Panc1 (cell line): Measurements from ENCODE around the gene FER1L5. TPM values are rescaled to one million over a fixed set of nuclear protein-coding genes. Genes with fewer than 3 reads are reported as not detected.

Experiments
- ATAC-seq: fragments of 200-7000 bp; cut with Tn5 transposase; 2 replicates; pipeline ENCODE4 v1.9.1; 2020; ENCODE audit warnings: mild to moderate bottlenecking, moderate library complexity
- BruUV-seq: library from RNA; stranded (reverse); fragments of 400-500 nt; replicated peaks from 2 replicates; lab custom pipeline; 2021; lab: Mats Ljungman, UMichigan
- CTCF ChIA-PET: fragments of 300-600 bp; sonication (Branson Sonifier 250); formaldehyde crosslinking; loops from one replicate; lab custom pipeline; 2022; ENCODE audit warnings: antibody characterized with exemption; lab: Charles Lee
- POLR2A ChIA-PET: fragments of 300-600 bp; sonication (Branson Sonifier 250); formaldehyde crosslinking; loops from one replicate; lab custom pipeline; 2022; ENCODE audit warnings: antibody characterized with exemption; lab: Charles Lee
- DNase-seq: peaks from one replicate; pipeline ENCODE4 v3.0.0-alpha.2; 2010; ENCODE audit warnings: low read depth, low spot score
- H3K27ac ChIP-seq: 2 replicates; pipeline ENCODE4 v1.5.1; 2011; ENCODE audit warnings: mild to moderate bottlenecking, low read length, inconsistent platforms
- H3K27me3 ChIP-seq: fragments of 200-500 bp; sonication (Bioruptor generic); 2 replicates; pipeline ENCODE4 v1.6.0; 2014; ENCODE audit warnings: low read length, inconsistent platforms; ENCODE audit not compliant: control insufficient read depth, insufficient read depth
- H3K36me3 ChIP-seq: fragments of 200-500 bp; sonication (Bioruptor generic); 2 replicates; pipeline ENCODE4 v1.5.1; 2014; ENCODE audit warnings: inconsistent platforms, mild to moderate bottlenecking, low read length, moderate library complexity; ENCODE audit not compliant: control insufficient read depth, insufficient read depth
- H3K4me1 ChIP-seq: 2 replicates; pipeline ENCODE4 v1.5.1; 2011; ENCODE audit warnings: inconsistent platforms, mild to moderate bottlenecking, low read length, moderate library complexity; ENCODE audit not compliant: control insufficient read depth, insufficient read depth
- H3K4me3 ChIP-seq, 2 experiments: 2 replicates each; pipeline ENCODE4 v1.5.1; 2011 to 2012; ENCODE audit warnings: low read depth in 2 of 2, low read length in 2 of 2, mild to moderate bottlenecking in 2 of 2, inconsistent platforms in 1 of 2, moderate library complexity in 1 of 2
- H3K9me3 ChIP-seq: fragments of 200-500 bp; sonication (Bioruptor generic); 2 replicates; pipeline ENCODE4 v1.5.1; 2014; ENCODE audit warnings: low read depth, mild to moderate bottlenecking, inconsistent platforms, low read length, moderate library complexity; ENCODE audit not compliant: control insufficient read depth, insufficient read depth
- POLR2AphosphoS5 ChIP-seq: IDR thresholded peaks from 2 replicates; pipeline ENCODE4 v1.6.1; 2012; ENCODE audit warnings: mild to moderate bottlenecking, low read depth, low read length, moderate library complexity
- SIN3A ChIP-seq: IDR thresholded peaks from 2 replicates; pipeline ENCODE4 v1.6.1; 2012; ENCODE audit warnings: low read depth, mild to moderate bottlenecking, low read length, moderate library complexity, borderline replicate concordance; ENCODE audit not compliant: insufficient read depth
- TCF7L2 ChIP-seq: IDR thresholded peaks from 2 replicates; pipeline ENCODE4 v1.6.1; 2011; ENCODE audit warnings: mild to moderate bottlenecking, low read depth, low read length, inconsistent platforms
- in situ Hi-C: cut with HindIII; loops from 2 replicates; pipeline ENCODE4 v1.10.0; 2016; ENCODE audit warnings: low sequenced_read_pairs, low pct_unique_long_range_greater_than_20kb
- intact Hi-C: fragments of 100-400 bp; cut with micrococcal nuclease; formaldehyde crosslinking; loops from one replicate; pipeline ENCODE4 v1.10.0; 2022; ENCODE audit not compliant: unreplicated experiment
- total RNA-seq: library from RNA; stranded (reverse); gene quantifications from one replicate; pipeline ENCODE4 v1.2.1, GENCODE V29; 2021; ENCODE audit not compliant: unreplicated experiment
- TF ChIP-seq, protein P1 (sequence below): fragments of 450-650 bp; IDR thresholded peaks from 2 replicates; pipeline ENCODE4 v1.5.1; 2017; ENCODE audit warnings: mild to moderate bottlenecking
- TF ChIP-seq, protein P2 (sequence below), 2 experiments: IDR thresholded peaks; 2 replicates each; pipeline ENCODE4 v1.6.1; 2011 to 2012; ENCODE audit warnings: low read depth in 2 of 2, control low read depth in 1 of 2, low read length in 1 of 2, mild to moderate bottlenecking in 1 of 2, moderate library complexity in 1 of 2; ENCODE audit not compliant: insufficient read depth in 1 of 2

Gene FER1L5
- total RNA-seq, 1 experiment from 2014 or later, result not detected

DNA sequence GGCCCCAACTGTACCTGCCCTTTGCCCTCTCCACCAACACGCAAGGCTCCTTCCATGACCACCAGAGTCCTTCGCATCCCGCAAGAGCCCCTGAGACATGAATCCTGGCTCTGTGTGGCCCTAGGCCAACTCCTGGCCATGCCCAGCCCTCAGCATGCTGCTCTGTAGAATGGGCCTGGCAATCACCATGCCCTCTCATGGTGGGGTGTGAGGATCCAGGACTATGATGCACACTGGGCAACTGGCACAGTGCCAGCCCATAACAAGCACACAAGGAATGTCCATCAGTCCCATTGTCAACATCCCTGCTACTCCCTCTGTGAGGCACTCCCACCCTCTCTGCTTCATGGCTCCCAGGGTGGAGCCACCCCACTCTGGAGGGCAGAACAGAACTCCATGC, 44.7 kb downstream of the FER1L5 start:
- in situ Hi-C loops, result no loop called here
- DNase-seq, result no peak
- Histone ChIP-seq H3K9me3 (no peaks in the 10 kb centered on the region), H3K4me1 (peaks cover 2% of the 10 kb centered on the region; the same call in 1 of the 2 replicates), H3K27ac (no peak overlapping the region), H3K36me3 (no peaks in the 10 kb centered on the region), H3K4me3 (no peak overlapping the region), H3K27me3 (no peaks in the 10 kb centered on the region)
- ATAC-seq, result no peak
- no TSS peak for BruUV-seq
- ChIA-PET CTCF (interaction anchor here (0.6 kb wide), 1 partner anchor 15 kb away, joined by 4 read pairs; no protein-coding TSS in a partner anchor), POLR2A (no interaction called here)
- TF ChIP-seq SIN3A (no peak), TCF7L2 (no peak)
- TF ChIP-seq, protein P1, sequence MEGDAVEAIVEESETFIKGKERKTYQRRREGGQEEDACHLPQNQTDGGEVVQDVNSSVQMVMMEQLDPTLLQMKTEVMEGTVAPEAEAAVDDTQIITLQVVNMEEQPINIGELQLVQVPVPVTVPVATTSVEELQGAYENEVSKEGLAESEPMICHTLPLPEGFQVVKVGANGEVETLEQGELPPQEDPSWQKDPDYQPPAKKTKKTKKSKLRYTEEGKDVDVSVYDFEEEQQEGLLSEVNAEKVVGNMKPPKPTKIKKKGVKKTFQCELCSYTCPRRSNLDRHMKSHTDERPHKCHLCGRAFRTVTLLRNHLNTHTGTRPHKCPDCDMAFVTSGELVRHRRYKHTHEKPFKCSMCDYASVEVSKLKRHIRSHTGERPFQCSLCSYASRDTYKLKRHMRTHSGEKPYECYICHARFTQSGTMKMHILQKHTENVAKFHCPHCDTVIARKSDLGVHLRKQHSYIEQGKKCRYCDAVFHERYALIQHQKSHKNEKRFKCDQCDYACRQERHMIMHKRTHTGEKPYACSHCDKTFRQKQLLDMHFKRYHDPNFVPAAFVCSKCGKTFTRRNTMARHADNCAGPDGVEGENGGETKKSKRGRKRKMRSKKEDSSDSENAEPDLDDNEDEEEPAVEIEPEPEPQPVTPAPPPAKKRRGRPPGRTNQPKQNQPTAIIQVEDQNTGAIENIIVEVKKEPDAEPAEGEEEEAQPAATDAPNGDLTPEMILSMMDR, result no peak
- intact Hi-C loops, result no loop called here

DNA sequence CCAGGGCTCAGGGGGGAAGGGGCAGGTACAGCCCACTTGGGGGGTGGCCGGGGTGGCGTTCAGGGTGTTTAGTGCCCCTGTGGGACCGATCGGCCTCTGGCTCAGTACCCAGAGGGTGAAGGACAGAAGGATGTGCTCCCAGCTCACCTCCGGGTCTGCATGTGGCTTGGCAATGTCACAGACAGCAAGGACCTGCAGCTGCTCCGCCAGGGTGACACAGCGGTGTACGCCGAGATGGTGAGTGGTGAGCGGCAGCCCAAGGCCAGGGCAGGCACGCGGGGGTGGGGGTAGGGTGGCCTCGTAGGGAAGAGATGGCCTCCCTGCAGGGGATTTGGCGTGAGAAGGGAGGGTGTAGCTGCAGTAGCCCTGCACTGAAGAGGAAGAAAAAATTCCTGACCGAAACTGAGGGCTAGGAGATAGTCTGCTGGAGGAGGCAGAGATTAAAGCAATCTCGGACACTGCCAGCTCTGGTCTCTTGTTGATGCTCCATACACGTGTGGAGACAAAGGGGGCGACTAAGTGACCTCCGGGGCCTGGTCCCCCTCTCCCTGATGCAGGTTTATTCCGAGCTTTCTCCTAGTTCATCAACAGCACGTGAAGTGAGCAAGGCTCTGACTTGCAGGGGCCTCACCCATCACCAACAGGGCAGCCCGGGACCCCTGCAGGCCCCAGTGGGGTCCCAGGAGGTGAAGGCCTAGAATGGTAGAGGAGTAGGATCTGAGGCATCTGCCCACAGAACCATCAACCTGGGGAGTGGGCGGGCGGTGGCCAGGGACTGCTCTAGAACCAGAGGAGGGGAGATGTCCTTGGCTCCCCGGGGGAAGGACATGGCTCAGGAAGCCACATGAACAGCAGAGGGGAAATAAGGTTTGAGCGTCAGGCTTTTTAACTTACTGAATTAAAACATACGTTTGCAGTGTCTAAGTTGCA, 45.4 kb downstream of the FER1L5 start:
- in situ Hi-C loops (no loop called here), intact Hi-C loops (no loop called here)
- POLR2A ChIA-PET, result no interaction called here
- H3K27me3 ChIP-seq, result no peaks in the 10 kb centered on the region
- H3K4me3 ChIP-seq, result no peak overlapping the region
- BruUV-seq, result no TSS peak
- no peaks in the 10 kb centered on the region for H3K36me3 ChIP-seq
- no peak overlapping the region for H3K27ac ChIP-seq
- H3K4me1 ChIP-seq, result peaks cover 2% of the 10 kb centered on the region; the same call in 1 of the 2 replicates
- CTCF ChIA-PET, result no interaction called here
- ATAC-seq, result no peak
- no peak for TF ChIP-seq POLR2AphosphoS5
- H3K9me3 ChIP-seq, result no peaks in the 10 kb centered on the region
- DNase-seq, result no peak

DNA sequence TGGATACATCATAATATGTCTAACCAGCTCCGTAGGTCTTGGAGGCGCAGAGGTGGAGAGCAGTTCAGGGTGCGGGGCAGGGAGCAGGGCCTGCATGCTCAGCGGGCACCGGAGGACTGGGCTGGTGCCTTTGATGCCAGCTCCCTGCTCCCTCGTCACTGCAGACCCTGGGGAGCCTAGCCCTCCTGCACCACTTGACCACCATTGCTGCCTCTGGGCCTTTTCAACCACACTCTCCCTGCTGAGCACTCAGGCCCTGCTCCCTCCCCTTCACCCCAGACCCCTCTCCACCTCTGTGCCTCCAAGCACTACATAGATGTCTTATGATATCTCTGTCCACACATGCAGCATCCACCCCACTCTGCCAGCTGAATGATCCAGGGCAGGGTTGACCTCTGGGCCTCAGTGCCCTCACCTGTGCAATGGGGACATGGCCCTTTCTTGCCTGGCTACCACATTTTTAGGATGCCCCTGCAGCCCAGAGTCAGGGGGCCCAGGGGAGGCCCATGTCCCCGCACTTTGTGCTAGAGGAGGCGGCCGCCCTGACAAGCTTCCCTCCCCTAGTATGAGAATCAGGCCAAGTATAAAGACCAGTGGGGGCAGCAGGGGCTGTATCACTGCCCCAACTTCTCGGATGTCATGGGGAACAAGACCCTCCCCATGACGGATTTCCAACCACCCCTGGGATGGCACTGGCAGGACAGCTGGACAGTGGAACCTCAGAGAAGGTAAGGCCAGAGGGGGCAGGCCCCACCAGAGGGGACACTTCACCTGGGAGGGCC, 46.3 kb downstream of the FER1L5 start:
- intact Hi-C loops, result no loop called here
- CTCF ChIA-PET, result no interaction called here
- Histone ChIP-seq H3K4me1 (peaks cover 2% of the 10 kb centered on the region; the same call in 1 of the 2 replicates), H3K4me3 (no peak overlapping the region), H3K36me3 (no peaks in the 10 kb centered on the region), H3K9me3 (no peaks in the 10 kb centered on the region), H3K27ac (no peak overlapping the region), H3K27me3 (no peaks in the 10 kb centered on the region)
- no TSS peak for BruUV-seq
- TF ChIP-seq, protein P1, result no peak
- TF ChIP-seq TCF7L2 (no peak), SIN3A (no peak), POLR2AphosphoS5 (no peak)
- TF ChIP-seq, protein P2, sequence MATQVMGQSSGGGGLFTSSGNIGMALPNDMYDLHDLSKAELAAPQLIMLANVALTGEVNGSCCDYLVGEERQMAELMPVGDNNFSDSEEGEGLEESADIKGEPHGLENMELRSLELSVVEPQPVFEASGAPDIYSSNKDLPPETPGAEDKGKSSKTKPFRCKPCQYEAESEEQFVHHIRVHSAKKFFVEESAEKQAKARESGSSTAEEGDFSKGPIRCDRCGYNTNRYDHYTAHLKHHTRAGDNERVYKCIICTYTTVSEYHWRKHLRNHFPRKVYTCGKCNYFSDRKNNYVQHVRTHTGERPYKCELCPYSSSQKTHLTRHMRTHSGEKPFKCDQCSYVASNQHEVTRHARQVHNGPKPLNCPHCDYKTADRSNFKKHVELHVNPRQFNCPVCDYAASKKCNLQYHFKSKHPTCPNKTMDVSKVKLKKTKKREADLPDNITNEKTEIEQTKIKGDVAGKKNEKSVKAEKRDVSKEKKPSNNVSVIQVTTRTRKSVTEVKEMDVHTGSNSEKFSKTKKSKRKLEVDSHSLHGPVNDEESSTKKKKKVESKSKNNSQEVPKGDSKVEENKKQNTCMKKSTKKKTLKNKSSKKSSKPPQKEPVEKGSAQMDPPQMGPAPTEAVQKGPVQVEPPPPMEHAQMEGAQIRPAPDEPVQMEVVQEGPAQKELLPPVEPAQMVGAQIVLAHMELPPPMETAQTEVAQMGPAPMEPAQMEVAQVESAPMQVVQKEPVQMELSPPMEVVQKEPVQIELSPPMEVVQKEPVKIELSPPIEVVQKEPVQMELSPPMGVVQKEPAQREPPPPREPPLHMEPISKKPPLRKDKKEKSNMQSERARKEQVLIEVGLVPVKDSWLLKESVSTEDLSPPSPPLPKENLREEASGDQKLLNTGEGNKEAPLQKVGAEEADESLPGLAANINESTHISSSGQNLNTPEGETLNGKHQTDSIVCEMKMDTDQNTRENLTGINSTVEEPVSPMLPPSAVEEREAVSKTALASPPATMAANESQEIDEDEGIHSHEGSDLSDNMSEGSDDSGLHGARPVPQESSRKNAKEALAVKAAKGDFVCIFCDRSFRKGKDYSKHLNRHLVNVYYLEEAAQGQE (IDR thresholded peaks at IDR 0.05; ENCODE audit: insufficient read depth in 1 of 2, low read depth in 2 of 2, low read length in 1 of 2), result no peak
- ATAC-seq (no peak), DNase-seq (no peak)
- in situ Hi-C loops, result no loop called here
- POLR2A ChIA-PET, result no interaction called here
